HG03460 (cell line): ENCODE results near the gene KMT2A.
A peak's percentile ranks its signal among the peaks of the same experiment; 100 is the strongest.
"Not testable (repeated sequence)": the region's sequence is repeated elsewhere in the genome, so short reads cannot be mapped to it uniquely, and the experiment has no call there.

Experiments
- ATAC-seq: cut with Tn5 transposase; IDR thresholded peaks from one replicate; pipeline ENCODE4 v1.9.1; 2021; ENCODE audit not compliant: unreplicated experiment

The KMT2A gene

DNA sequence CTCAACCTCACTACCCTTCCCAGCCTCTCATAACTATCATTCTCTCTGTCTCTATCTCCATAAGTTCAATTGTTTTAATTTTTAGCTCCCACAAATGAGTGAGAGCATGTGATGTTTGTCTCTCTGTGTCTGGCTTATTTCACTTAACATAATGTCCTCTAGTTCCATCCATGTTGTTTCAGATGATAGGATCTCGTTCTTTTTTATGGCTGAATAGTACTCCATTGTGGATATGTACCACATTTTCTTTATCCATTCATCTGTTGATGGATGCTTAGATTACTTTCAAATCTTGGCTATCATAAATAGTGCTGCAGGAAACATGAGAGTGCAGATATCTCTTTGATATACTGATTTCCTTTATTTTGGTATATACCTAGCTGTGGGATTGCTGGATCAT, 44.9 kb downstream of the KMT2A start:
- not testable (repeated sequence) for ATAC-seq

GRCh38 chr11:118484405-118484804, 48.1 kb downstream of the KMT2A start:
- no peak for ATAC-seq

DNA sequence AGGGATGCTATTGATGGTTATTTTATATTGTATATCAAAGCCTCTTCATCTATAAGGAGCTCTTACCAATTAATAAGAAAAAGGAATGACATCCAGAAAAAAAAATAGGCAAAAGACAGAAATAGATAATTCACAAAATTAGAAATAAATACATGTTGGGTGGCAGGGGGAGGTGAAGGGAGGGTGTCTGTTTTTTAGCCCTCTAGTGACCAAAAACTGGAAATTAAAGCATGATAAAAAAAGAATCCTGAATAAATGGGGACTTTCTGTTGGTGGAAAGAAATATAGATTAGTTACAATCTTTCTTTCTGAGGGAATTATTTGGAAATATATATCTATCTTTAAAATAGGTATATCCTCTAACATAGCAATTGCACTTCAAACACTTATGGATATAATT, 49.0 kb downstream of the KMT2A start:
- no peak for ATAC-seq

- no peak for ATAC-seq
These were observed 52.3 kb downstream of the KMT2A start for GRCh38 chr11:118488480-118489109.

GRCh38 chr11:118491041-118491440, 54.7 kb downstream of the KMT2A start:
- no peak for ATAC-seq

DNA sequence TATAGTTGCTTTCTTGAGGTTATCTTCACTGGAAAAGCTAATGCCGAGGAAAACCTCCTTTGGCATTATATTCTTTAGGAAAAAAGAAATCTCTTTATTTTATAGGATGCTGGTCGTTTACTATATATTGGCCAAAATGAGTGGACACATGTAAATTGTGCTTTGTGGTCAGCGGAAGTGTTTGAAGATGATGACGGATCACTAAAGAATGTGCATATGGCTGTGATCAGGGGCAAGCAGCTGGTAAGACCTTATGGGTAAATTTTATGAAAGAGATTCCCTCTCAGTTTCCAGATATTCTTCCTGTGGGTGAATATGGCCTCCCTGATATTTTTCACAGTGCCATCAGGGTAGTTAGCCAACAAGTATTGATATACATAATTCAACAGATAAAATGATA, 61.5 kb downstream of the KMT2A start:
- no peak for ATAC-seq

DNA sequence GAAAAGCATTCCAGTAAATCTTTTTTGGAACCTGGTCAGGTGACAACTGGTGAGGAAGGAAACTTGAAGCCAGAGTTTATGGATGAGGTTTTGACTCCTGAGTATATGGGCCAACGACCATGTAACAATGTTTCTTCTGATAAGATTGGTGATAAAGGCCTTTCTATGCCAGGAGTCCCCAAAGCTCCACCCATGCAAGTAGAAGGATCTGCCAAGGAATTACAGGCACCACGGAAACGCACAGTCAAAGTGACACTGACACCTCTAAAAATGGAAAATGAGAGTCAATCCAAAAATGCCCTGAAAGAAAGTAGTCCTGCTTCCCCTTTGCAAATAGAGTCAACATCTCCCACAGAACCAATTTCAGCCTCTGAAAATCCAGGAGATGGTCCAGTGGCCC, 66.9 kb downstream of the KMT2A start:
- no peak for ATAC-seq

DNA sequence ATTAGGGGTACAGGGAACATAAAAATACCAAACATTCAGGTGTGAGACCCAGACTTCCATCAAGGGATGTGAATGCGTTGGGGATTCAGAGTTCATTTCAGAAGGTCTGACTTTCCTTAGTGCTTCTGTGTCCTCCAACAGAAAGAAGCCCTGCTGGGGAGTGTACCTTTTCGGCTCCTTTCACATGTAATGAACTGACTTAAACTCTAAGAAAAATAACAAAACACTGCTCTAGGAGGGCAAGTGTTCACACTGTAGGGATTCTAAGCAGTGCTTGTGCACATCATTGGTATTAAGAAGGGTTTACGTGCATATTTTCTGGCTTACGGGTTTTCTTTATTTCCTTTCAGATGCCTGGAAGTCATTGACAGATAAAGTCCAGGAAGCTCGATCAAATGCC, 75.3 kb downstream of the KMT2A start:
- ATAC-seq = no peak

- no peak for ATAC-seq
These were observed 77.8 kb downstream of the KMT2A start for GRCh38 chr11:118514103-118514502.

DNA sequence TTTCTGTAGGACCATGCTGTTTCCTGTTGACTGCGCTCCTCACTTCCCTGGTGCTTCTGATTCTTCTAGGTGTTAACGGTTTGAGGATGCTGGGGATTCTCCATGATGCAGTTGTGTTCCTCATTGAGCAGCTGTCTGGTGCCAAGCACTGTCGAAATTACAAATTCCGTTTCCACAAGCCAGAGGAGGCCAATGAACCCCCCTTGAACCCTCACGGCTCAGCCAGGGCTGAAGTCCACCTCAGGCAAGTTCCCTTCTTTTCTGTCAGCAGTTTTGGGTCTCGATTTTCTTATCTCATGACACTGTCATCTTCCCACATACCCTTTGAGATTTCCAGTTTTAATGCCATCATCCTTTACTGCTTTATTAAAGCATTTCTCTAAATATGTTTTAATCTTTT, 83.3 kb downstream of the KMT2A start:
- no peak for ATAC-seq

DNA sequence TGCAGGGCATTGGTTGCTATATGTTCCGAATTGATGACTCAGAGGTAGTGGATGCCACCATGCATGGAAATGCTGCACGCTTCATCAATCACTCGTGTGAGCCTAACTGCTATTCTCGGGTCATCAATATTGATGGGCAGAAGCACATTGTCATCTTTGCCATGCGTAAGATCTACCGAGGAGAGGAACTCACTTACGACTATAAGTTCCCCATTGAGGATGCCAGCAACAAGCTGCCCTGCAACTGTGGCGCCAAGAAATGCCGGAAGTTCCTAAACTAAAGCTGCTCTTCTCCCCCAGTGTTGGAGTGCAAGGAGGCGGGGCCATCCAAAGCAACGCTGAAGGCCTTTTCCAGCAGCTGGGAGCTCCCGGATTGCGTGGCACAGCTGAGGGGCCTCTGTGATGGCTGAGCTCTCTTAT, 85.6 kb downstream of the KMT2A start:
- no peak for ATAC-seq

DNA sequence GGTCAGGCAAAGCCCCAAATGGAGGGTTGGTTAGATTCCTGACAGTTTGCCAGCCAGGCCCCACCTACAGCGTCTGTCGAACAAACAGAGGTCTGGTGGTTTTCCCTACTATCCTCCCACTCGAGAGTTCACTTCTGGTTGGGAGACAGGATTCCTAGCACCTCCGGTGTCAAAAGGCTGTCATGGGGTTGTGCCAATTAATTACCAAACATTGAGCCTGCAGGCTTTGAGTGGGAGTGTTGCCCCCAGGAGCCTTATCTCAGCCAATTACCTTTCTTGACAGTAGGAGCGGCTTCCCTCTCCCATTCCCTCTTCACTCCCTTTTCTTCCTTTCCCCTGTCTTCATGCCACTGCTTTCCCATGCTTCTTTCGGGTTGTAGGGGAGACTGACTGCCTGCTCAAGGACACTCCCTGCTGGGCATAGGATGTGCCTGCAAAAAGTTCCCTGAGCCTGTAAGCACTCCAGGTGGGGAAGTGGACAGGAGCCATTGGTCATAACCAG, 86.3 kb downstream of the KMT2A start:
- ATAC-seq = no peak

DNA sequence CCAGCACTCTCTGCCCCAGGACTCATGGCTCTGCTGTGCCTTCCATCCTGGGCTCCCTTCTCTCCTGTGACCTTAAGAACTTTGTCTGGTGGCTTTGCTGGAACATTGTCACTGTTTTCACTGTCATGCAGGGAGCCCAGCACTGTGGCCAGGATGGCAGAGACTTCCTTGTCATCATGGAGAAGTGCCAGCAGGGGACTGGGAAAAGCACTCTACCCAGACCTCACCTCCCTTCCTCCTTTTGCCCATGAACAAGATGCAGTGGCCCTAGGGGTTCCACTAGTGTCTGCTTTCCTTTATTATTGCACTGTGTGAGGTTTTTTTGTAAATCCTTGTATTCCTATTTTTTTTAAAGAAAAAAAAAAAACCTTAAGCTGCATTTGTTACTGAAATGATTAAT, 88.1 kb downstream of the KMT2A start:
- no peak for ATAC-seq

DNA sequence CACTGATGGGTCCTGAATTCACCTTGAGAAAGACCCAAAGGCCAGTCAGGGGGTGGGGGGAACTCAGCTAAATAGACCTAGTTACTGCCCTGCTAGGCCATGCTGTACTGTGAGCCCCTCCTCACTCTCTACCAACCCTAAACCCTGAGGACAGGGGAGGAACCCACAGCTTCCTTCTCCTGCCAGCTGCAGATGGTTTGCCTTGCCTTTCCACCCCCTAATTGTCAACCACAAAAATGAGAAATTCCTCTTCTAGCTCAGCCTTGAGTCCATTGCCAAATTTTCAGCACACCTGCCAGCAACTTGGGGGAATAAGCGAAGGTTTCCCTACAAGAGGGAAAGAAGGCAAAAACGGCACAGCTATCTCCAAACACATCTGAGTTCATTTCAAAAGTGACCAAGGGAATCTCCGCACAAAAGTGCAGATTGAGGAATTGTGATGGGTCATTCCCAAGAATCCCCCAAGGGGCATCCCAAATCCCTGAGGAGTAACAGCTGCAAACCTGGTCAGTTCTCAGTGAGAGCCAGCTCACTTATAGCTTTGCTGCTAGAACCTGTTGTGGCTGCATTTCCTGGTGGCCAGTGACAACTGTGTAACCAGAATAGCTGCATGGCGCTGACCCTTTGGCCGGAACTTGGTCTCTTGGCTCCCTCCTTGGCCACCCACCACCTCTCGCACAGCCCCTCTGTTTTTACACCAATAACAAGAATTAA, 88.6 kb downstream of the KMT2A start:
- no peak for ATAC-seq

DNA sequence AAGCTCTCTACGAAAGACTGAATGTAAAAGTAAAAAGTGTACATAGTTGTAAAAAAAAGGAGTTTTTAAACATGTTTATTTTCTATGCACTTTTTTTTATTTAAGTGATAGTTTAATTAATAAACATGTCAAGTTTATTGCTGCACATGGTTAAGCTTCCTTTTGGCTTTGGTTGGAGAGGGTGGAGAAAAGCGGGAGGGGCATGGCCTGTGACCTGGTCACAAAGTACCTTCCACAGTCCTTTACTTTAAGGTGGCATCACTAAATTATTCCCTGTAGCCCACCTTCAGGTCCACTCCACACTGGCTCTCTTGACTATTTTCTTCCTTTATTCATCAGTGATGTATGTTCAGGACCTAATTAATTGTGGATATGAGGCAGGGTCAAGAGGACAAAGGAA, 90.4 kb downstream of the KMT2A start:
- no peak for ATAC-seq

GRCh38 chr11:118527109-118527508, 90.8 kb downstream of the KMT2A start, which contains the start of gene TTC36:
TTC36 (plus strand) TSS chr11:118527474; CDS start chr11:118527495, 21 bp downstream.
- ATAC-seq = no peak

DNA sequence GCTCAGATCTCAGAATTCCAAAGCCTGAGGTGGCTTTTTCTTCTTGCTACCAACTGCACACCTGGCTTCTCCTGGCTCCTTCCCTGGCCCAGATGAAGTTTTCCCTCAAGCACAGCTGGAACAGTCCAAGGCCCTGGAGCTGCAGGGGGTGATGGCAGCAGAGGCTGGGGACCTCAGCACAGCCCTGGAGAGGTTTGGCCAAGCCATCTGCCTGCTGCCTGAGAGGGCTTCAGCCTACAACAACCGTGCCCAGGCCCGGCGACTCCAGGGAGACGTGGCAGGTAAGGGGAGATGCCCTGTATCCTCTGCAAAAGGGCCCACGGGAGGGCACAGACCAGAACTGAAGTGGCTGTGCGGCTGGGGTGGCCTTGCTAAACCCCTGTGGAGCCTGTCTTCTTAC, 92.2 kb downstream of the KMT2A start:
- no peak for ATAC-seq

GRCh38 chr11:118529584-118530175, 93.4 kb downstream of the KMT2A start:
- ATAC-seq = no peak

- no peak for ATAC-seq
These were observed 93.9 kb downstream of the KMT2A start for GRCh38 chr11:118530180-118530682.

- peak; percentile 69 for ATAC-seq
These were observed 94.6 kb downstream of the KMT2A start, which contains the start of gene TMEM25 for GRCh38 chr11:118530683-118531596. TMEM25 (plus strand) TSS chr11:118531192; CDS start chr11:118531802, 610 bp downstream.

GRCh38 chr11:118531597-118532084, 95.3 kb downstream of the KMT2A start:
- ATAC-seq = no peak
